Stimulated activated CD4-positive, alpha-beta T cell treated with anti-CD3 and anti-CD28 coated beads, Interleukin-2, amount 100 ng/mL, for 24 hours (primary cell): Measurements from ENCODE around the gene AEBP2.
"Not testable (repeated sequence)": the region's sequence is repeated elsewhere in the genome, so short reads cannot be mapped to it uniquely, and the experiment has no call there.

Experiments used
- DNase-seq, 2 donors: peaks; one replicate each; pipeline ENCODE4 v3.0.0-alpha.2; 2020

Gene AEBP2

DNA sequence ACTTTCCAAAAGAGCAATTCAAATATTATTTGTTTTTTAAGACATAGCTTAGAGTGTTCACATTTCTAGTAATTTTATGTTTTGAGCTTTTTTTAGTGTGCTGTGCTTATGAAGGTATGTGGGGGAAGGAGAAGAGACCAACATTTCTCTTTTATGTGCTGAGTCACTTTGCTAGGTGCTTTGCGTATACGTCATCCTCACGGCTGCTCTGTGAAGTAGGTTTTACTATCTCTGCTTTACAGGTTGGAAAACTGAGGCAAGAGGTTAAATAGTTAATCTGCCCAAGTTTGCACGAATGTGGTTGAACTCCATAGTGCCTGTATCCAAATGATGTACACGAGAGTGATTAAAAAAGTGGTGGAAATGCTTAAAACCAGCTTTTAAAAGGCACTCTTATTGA, 75.9 kb downstream of the AEBP2 start:
- no peak for DNase-seq

DNA sequence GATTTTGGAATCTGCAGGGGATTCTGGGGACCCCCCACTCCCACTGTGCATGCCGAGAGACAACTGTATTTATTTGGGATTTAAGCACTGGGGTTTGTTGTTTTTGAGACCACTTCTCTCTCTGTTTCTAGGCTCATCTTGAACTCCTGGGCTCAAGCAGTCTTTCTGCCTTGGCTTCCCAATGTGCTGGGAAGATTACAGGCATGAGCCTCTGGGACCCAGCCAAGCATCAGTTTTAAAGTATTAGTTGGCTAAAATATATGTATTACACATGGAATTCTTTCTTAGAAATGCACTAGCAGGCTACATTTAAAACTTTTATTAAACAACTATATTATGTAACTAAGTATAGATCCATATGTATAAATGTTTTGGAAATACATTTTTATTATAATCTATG, 78.3 kb downstream of the AEBP2 start:
- no peak for DNase-seq

DNA sequence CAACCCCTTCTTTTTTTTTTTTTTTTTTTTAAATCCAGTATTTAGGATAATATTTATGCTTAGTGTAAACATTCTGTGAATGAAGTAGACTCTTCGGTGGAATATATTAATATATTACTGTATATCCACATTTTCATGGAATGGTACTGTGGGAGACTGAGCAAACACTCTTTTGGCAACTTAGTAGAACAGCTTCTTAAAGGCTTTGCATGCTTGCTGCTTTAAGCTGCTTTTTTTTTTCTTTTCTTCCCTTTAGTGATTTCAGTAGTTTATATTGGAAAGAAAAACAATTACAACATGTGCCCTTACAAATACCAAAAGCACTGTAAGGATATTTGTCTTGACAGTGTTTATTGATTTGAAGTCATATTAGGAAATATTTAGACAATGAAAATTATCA, 78.9 kb downstream of the AEBP2 start:
- no peak for DNase-seq

DNA sequence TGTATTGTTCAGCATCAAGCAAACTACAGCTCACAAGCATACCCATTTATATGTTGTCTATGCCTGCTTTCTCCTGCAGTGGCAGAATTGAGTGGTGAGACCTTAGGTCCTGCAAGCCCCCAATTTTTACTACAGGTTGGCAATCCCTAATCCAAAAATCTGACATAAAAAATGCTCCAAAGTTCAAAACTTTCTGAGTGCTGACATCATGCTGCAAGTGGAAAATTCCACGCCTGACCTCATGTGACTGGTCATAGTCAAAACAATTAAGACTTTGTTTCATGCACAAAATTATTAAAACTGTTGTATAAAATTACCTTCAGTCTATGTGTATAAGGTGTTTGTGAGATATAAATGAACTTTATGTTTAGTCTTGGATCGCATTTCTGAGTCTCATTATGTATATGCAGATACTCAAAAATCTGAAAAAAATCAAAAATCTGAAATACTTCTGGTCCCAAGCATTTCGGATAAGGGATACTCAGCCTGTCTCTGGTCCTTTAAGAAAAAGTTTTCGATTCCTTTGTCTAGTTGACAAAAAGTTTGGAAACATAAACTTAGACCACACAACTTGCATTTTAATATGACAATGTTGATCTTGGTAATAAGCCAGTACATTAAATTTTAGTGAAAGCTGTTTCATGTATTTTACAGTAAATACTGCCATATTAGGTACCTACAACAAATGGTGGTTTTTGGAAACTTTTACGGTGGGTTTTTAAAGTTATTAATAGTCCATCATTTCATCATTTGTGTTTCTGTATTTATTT, 81.5 kb downstream of the AEBP2 start:
- no peak for DNase-seq

DNA sequence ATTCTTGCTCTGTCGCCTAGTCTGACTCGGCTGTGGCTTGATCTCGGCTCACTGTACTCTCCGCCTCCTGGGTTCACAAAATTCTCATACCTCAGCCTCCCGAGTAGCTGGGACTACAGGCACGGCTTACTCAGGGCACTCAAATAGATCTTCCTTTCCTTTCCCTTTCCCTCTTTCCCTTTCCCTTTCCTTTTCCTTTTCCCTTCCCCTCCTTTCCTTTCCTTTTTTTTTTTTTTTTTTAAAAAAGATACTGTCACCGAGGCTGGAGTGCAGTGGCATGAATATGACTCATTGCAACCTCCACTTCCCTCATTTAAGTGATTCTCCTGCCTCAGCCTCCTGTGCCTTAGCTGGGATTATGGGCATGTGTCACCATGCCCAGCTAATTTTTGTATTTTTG, 86.0 kb downstream of the AEBP2 start:
- DNase-seq: no peak

DNA sequence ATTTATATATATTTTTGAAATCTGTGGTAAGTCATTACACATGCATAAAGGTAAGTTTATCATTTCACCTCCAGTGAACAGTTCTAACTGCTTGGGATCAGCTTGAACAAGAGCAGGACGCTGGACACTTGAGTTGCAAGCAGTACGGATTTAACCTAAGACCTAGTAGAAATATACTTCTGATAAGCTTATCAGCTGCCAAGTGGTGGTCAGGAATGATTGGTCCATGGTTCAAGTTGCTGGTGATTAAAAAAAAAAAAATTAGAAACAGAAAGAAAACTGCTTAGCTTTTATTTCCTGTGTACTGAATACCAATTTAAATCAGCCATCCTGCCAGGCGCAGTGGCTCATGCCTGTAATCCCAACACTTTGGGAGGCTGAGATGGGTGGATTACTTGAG, 88.6 kb downstream of the AEBP2 start:
- no peak for DNase-seq

DNA sequence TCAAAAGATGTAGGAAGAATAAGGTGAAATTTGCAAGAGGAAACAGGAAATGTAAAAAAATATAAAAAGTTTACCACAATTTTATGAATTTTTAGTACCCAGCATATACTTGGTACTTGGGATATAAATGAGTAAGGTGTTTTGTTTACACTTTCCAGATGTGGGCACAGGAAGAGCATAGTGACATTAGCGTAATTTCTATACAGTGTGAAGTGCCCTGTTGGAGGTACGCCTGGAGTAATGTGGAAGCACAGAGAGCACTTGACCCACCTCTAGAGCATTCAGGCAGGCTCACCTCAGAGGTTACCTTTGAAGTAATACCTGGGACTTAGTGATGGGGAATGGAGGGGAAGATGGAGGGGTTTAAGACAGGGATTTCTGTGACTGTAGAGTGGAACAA, 89.5 kb downstream of the AEBP2 start:
- no peak for DNase-seq

DNA sequence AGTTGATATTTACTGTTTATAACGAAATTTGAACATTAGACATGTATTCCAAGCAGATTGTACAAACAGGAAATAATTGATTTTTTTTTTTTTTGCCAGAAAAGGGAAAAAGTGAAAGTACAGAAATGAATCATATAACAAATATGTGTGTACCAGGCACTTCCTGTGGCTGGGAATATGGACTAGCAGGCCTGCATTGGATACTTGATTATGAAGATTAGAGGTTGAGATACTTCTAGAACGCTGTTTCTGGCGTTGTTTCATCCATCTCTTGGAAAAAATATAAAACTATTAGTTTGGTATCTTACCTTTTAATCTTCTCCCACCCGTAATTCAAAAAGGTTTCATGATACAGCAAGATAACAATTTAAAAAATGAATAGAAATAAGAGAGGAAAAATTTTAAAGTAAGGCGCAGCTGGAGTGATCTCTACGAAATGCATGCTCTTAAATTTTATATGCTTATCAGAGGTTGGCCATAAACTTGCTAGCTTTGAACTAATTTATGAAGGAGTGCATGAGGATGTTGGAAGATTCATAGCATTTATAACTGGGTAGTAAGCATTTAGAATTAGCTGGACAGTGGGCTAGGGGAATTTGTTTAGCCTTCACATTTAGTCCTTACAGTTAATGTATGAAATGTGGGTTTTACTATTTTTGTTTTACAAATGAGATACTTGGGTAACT, 90.8 kb downstream of the AEBP2 start:
- no peak for DNase-seq

DNA sequence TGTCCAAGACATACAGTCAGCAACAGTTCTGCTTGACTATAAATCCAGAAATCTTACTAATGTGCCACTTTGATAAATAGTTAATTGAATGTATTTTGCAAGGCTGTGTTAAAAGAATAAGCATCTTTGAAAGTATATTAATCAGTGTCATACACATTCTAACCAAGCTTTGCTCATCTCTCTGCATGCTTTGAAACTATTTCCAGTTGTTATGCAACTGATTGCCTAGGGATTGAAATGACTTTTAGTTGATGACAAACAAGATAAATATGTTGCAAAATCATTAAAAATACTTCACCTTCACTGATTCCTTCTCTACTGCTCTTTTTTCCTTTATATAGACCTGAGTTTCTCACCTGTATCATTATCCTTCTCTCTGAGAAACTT, 91.3 kb downstream of the AEBP2 start:
- DNase-seq: no peak

DNA sequence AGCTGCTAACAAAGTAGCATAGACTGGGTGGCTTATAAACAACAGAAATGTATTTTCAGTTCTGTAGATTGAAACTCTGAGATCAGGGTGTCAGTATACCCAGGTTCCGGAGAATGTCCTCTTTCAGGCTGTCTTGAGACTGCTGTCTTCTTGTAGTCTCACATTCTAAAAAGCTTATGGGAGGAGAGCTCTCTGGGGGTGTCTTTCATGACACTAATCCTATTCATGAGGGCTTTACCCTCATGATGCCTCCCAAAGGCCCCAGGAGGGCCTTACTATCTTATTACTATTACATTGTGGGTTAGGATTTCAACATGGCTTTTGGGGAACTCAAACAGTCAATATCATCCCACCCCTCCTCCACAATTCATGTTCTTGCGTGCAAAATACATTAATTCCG, 94.3 kb downstream of the AEBP2 start:
- no peak for DNase-seq

DNA sequence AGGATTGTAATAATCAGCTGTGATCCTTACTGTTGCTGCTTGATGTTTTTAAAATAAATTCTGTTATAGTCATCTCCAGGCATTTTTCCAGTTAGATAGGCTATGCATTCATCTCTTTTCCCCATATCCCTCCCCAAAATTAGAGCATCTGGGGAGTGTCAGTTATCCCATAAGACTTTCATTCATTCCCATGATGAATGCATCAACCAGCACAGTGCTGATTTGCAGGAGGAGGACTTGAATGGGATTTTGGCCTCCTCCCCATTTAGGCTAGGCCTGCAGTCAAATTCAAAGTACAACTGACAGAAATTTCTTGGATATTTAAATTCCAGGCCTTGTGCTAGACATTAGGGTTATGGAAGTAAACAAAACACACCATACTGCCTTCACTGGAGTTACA, 99.8 kb downstream of the AEBP2 start:
- DNase-seq: no peak

DNA sequence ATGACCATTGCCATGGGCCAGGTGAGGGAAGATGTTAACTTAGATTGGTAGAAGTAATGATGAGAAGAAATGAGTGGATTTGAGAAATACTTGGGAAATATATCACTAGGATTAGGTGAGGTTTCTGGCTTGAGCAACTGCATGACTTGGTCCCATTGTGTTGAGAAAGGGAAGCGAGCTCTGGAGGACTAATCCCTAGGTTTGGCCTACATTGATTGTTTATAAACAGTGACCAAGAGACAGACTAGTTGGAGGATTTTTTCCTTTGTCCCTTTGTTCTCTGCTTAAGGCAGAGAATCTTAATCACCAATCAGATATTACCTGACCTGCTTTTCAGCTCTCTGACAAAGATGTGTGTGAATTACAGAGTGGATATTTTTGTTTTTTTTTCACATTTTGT, 100.5 kb downstream of the AEBP2 start:
- no peak for DNase-seq

DNA sequence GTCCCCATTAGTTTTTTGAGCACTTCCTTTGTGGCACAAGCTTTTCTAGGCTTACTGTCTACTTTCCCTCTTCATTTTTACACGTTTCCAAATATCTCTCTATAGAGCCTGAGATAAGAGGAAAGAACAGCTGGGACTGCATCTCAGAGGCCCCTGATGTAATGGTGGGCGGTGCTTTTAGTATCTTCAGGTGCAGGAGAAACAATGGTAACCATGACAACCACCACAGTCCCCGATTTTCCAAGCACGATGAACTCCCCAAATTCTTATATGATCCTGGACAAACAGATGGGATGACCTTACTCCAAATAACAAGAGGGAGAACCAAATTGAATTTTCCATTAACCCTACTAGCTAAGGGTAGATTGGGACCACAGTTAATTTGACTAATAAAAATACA, 103.3 kb downstream of the AEBP2 start:
- no peak for DNase-seq

DNA sequence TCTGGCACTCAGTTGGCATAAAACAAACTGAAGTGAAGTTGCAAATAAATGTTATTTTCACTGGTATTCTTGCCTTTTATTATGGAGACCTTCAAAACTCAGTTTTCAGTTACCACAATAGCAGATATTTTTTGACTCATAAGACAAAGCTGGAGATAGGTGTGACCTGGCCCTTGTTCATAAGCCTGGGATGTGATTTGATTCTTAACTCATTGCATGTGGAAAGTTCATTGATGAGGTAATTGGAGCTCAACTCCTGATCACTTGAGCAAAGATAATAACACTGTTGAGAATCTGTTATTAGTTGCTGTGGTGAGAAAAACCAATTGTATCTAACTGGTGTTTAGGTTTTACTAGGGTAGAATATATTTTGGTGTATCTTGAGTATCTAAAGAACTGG, 105.1 kb downstream of the AEBP2 start:
- DNase-seq: no peak

DNA sequence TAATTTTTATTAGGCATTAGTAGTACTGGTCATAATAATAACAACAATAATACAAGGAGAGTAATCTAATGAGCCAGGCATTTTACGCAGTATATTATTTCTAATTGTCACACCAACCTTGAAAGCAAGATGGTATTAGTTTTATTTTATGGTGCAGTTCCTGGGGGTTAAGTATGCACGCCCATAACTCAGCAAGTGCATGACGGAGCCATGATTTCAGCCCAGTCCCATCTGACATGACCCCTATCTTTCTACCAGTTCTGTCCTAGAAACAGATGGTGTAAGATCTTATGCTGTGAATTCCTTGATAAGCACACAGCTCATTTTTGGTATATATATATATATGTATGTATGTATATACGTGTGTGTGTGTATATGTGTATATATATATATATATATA, 106.0 kb downstream of the AEBP2 start:
- DNase-seq: no peak

DNA sequence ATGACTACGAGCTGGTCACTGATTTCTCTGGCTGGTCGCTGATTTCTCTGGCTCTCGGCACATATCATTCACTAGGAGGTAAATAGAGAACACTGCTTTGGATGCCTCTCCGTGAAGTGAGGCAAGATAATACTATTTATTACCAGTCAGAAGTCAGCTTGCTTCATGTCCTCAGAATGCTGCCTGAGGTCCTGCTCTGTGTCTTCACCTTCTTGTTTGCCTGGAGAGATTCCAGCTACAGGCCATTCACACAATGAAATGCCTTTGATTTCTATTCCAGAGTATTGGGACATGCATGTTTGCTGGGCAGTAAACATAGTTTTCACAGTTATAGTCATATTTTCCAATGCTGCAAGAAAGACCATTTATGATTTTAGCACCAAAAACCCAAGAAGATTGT, 106.7 kb downstream of the AEBP2 start:
- DNase-seq: no peak

DNA sequence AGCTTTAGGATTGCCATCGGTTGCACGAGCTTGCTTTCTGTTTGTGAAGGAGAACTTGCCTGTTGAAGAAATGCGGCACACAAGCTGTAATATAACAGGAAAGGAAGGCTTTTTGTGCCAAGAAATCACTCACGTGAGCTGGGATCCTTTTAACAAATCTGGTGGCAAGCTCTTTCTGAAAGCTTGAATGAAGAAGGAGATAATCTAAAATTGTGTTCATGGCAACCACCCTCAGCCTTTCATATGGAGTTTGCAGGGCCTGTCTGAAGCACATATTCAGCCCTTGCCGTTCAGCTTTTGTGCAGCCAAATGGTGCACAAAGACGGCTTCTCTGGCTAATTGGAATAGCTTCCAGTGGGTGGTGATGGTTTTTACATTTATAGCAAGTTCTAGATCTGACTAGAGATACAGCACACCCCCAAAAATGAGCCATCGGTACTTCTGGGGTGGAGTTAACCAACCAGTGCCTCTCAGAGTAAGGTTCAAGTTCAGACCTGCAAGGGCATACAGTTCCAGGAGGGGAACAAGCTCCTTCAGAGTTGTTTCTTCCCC, 107.4 kb downstream of the AEBP2 start:
- DNase-seq: no peak

DNA sequence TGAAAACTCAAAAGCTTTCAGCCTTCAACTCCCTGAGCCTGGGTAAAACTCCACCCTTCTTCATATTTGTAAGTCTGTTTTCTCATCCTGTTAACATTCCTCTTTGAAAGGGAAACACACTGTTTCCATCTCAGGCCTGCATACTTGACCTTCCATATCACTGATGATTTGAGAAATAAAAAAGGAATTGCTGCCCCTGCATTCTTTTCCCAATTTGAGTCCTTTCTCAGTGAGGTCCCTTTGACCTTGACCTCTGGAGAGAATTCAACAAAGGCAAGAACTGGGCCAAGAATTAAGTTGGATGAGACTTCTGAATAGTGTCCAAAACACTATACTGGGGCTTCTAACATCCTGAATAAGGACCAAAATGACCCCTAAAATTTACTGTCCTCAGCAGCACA, 108.0 kb downstream of the AEBP2 start:
- DNase-seq: no peak

DNA sequence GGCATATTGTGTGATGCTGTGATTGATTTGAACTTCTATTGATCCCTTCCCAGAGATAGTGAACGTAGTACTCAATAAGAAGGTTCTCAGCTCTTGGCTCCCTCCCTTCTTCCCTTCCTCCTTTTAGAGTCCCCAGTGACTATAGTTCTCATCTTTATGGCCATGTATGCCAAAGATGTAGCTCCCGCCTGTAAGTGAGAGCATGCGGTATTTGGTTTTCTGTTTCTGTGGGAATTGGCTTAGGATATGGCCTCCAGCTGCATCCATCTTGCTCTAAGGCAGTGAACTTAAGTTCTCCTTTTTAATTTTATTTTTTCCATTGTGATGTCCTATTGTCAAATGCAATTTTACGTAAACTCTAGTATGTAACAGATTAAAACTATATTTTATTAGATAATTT, 109.5 kb downstream of the AEBP2 start:
- DNase-seq: no peak

DNA sequence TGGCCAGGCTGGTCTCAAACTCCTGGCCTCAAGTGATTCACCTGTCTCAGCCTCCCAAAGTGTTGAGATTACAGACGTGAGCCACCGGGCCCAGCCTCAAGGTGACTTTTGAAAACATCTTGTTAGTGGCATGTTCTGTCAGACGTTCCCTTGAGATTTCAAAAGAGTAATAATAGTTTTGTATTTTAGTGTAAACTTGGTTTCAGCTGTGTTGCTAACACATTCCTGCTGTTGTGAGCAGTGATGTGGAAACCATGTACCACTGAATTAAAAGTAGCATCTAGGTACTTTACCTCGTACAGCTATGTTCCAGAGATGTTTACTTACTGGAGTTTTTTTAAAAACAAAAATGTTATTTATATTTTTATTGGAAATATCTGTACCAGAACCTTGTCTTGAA, 111.3 kb downstream of the AEBP2 start:
- no peak for DNase-seq

DNA sequence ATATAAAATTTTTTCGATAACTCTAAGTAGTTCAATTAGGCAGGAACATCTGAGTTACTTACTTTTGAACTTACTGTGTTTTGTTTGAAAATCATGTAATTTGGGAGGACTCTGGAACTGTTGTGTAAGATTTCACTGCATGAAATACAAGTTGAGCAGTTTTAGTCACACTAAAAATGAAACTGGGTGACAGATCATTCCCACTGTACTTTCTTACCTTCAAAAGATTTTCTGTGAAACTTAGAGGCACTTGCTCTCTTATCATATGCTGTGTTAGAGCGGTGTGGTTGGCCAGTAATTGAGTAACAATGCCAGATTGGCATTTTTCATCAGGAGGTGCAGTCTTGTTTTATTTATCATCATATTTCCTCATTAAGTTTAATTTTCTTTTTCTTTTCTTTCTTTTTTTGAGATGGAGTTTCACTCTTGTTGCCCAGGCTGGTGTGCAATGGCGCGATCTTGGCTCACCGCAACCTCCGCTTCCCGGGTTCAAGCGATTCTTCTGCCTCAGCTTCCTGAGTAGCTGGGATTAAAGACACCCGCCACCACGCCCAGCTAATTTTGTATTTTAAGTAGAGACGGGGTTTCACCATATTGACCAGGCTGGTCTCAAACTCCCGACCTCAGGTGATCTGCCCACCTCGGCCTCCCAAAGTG, 113.3 kb downstream of the AEBP2 start:
- DNase-seq: not testable (repeated sequence)

DNA sequence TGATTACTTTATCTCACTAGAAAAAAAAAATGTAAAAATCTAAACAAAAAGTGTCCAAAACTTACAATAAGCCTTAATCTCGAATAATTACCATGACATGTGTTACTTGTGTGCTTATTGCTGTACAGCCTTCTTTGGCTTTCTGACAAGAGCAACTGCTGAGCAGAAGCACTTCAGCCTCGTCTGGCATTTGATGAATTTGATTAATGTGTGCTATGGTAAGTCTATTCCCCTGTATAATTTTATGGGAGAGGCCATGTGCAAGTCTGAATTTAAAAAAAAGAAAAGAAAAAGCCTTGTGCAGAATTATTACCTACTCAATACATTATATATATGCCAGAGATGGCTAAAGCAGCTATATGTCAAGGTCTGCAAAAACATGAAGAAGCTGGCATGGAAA, 113.9 kb downstream of the AEBP2 start:
- DNase-seq: no peak

DNA sequence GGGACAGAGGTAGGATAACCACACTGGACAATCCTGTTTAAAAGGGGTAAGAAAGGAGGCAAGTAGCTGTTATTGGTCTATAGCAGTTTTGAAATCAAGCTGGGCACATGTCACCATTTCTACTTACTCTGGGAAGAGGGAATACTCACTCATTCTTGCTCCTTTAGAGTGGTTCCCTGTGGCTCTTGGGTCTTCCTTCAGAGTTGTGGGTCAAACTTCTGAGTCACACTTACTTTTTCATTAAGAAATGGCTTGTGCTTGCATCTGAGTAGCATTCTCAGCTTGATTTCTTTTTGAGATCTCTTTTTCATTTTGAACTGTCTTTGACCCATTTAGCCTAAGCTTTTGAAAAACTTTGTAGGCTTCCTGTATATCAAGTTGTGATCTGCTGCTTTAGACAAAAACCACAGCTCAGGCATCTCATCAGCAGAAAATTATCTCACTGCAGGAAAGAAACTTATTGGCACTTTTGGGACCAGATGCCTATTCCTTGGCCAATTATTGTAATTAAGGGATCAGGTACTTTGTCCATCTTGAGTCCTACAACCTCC, 122.2 kb downstream of the AEBP2 start:
- DNase-seq: no peak
